ENCODE measurements around the gene GRM7.

DNA sequence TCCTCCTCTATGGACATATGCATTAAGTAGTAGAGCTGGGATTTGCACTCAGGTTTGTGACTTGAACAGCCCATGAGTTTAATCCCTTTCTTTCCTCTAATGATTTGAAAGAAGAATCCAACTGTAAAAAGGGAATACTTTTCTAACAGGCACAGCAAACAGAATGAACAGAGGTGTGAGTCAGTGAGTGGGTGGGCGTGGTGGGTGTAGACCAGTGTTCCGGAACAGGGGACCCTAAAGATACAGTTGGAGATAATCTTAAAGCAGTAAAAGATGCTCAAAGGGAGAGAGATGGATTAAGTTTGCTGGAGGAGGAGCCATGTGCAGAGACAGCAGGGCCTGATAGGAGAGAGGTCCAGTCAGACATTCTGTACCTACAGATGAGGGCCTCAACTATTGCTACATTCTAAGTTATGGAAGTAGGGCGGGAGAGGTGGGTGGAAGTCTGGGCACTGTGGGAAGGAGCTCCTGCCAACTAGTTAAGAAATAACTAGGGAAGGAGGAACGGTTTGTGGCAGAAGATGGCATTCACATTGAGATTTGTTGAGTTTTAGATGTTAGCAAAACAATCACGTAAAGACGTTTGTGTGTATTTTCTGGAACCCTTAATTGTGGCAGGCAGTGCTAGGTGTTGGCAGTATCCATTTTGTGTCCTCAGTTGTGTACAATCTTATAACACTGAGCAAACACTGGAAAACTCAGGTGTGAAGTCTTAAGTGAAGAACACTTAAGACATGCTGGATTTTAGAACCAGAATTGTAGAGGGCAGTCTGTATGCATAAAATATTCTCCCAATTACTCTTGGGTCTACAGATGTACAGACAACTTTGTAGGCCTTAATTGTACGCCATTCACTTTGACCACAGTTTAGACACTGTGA lies 511.0 kb downstream of the GRM7 start:
- TF ChIP-seq, protein P1, sequence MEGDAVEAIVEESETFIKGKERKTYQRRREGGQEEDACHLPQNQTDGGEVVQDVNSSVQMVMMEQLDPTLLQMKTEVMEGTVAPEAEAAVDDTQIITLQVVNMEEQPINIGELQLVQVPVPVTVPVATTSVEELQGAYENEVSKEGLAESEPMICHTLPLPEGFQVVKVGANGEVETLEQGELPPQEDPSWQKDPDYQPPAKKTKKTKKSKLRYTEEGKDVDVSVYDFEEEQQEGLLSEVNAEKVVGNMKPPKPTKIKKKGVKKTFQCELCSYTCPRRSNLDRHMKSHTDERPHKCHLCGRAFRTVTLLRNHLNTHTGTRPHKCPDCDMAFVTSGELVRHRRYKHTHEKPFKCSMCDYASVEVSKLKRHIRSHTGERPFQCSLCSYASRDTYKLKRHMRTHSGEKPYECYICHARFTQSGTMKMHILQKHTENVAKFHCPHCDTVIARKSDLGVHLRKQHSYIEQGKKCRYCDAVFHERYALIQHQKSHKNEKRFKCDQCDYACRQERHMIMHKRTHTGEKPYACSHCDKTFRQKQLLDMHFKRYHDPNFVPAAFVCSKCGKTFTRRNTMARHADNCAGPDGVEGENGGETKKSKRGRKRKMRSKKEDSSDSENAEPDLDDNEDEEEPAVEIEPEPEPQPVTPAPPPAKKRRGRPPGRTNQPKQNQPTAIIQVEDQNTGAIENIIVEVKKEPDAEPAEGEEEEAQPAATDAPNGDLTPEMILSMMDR (IDR thresholded peaks at IDR 0.05; ENCODE audit: insufficient read depth, low read length) = no peak
- TF ChIP-seq POLR2AphosphoS5 (IDR thresholded peaks at IDR 0.05; ENCODE audit: low read depth) = no peak
- TF ChIP-seq GABPA (IDR thresholded peaks at IDR 0.05; ENCODE audit: low read depth) = no peak

Data from HL-60 (cell line).